GM20000 (cell line): ENCODE data around the gene TIGD3.

Experiments
- DNase-seq: peaks from one replicate; pipeline ENCODE4 v3.0.0; 2012; ENCODE audit warnings: low spot score
- CTCF ChIP-seq: IDR thresholded peaks from 2 replicates; pipeline ENCODE4 v1.5.1; 2012; ENCODE audit warnings: mild to moderate bottlenecking, control low read depth; ENCODE audit errors: extremely low read depth, missing control alignments

The TIGD3 gene

DNA sequence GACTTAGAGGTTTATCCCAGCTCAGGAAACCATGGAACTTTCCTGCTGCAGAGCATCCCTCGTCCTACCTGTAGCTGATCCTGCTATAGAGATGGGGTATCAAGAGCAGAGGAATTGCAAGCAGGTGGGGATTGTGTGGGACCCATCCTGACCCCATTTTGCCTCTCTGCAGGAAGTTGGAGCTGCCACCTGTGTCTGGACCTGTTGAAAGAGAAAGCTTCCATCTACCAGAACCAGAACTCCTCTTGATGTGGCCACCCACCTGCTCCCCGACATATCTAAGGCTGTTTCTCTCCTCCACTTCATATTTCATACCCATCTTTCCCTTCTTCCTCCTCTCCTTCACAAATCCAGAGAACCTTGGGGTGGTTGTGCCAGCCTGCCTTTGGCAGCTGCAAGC, 3.0 kb upstream of the TIGD3 start:
- no peak for TF ChIP-seq CTCF
- DNase-seq: no peak

GRCh38 chr11:65352783-65353182, 1.8 kb upstream of the TIGD3 start:
- no peak for DNase-seq
- no peak for TF ChIP-seq CTCF

GRCh38 chr11:65353376-65353775, 1.2 kb upstream of the TIGD3 start:
- no peak for TF ChIP-seq CTCF

GRCh38 chr11:65353900-65354264, 669 bp upstream of the TIGD3 start:
- no peak for TF ChIP-seq CTCF
- DNase-seq: no peak

More at GRCh38 chr11:65353376-65353775, 1.2 kb upstream of the TIGD3 start:
- no peak for DNase-seq

- DNase-seq: peak; percentile 76
- no peak for TF ChIP-seq CTCF
Measured at GRCh38 chr11:65355013-65355775, 643 bp downstream of the TIGD3 start.

DNA sequence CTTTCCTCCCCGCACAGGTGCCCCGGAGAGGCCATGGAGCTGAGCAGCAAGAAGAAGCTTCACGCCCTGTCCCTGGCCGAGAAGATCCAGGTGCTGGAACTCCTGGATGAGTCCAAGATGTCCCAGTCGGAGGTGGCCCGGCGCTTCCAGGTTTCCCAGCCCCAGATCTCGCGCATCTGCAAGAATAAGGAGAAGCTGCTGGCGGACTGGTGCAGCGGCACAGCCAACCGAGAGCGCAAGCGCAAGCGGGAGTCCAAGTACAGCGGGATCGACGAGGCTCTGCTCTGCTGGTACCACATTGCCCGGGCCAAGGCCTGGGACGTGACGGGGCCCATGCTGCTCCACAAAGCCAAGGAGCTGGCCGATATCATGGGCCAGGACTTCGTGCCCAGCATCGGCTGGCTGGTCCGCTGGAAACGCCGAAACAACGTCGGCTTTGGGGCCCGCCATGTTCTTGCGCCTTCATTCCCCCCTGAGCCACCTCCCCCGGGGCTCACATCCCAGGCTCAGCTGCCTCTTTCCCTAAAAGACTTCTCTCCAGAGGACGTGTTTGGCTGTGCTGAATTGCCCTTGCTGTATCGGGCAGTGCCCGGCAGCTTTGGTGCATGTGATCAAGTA, 1.3 kb downstream of the TIGD3 start:
- TF ChIP-seq CTCF: no peak
- no peak for DNase-seq

DNA sequence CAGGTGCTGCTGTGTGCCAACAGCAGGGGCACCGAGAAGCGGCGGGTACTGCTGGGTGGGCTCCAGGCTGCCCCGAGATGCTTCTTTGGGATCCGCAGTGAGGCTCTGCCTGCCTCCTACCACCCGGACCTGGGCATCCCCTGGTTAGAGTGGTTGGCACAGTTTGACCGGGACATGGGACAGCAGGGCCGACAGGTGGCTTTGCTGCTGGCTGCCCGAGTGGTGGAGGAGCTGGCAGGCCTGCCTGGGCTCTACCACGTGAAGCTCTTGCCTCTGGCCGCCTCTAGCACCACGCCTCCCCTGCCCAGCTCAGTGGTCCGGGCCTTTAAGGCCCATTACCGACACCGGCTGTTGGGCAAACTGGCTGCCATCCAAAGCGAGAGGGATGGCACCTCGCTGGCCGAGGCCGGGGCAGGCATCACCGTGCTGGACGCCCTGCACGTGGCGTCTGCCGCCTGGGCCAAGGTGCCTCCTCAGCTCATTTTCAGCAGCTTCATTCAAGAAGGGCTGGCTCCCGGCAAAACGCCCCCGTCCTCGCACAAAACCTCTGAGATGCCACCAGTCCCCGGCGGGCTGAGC, 1.9 kb downstream of the TIGD3 start:
- TF ChIP-seq CTCF: no peak
- no peak for DNase-seq
